ENCODE data around the gene PFKL.

GRCh38 chr21:44328242-44328895 is 28.5 kb downstream of the PFKL start:
- TF ChIP-seq POLR2A (IDR thresholded peaks at IDR 0.05) = no peak
- TF ChIP-seq CTCF (IDR thresholded peaks at IDR 0.05 in 4 of 5, conservative IDR thresholded peaks at IDR 0.05 in 1 of 5) = no peak

Measured in gastrocnemius medialis (tissue), 4 donors.